HG03196 (cell line): ENCODE measurements around the gene FGF5.
"Not testable (repeated sequence)": the region's sequence is repeated elsewhere in the genome, so short reads cannot be mapped to it uniquely, and the experiment has no call there.

ENCODE experiments used
- ATAC-seq: cut with Tn5 transposase; IDR thresholded peaks from one replicate; pipeline ENCODE4 v1.9.1; 2021; ENCODE audit not compliant: unreplicated experiment

FGF5 gene

DNA sequence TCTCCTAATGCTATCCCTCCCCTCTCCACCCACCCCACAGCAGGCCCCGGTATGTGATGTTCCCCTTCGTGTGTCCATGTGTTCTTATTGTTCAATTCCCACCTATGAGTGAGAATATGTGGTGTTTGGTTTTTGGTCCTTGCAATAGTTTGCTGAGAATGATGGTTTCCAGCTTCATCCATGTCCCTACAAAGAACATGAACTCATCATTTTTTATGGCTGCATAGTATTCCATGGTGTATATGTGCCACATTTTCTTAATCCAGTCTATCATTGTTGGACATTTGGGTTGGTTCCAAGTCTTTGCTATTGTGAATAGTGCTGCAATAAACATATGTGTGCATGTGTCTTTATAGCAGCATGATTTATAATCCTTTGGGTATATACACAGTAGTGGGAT lies 24.2 kb downstream of the FGF5 start:
- ATAC-seq = not testable (repeated sequence)

DNA sequence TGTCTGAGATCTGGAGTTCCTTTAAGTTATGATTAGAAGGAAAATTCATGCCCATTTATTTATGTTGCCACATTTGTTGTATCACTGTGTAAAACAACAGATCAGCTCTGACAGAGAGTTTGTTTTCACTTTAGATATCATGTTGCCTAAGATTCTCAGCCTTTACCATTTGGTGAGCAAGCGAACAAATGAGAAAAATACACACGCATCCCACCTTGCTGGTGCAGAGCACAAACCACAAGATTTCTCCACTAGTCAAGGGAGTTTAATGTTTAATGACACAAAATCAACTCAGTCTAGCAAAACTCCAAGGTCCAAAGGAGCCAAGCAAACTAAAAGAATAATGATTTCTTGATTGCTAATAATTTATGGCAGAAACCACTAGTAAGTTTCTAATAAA lies 27.7 kb downstream of the FGF5 start:
- ATAC-seq = no peak

DNA sequence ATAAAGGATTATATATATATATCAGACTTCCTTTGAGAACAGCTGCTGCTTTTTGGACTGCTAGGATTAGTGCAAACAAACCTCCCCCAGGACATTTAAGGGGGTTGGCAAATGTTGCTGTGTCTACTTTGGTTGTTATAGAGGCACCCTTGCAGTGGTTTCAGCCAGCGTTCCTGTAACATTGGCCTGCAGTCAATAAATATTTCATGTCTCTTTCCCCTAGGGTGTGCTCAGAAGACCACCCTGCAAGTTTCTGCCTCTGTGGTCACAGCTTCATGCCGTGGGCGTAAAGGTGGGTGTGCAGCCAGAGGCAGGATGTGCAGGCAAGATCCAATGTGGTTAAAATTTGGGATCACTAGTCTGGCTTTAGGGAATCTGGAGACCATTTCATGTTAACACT lies 28.9 kb downstream of the FGF5 start:
- ATAC-seq = no peak

DNA sequence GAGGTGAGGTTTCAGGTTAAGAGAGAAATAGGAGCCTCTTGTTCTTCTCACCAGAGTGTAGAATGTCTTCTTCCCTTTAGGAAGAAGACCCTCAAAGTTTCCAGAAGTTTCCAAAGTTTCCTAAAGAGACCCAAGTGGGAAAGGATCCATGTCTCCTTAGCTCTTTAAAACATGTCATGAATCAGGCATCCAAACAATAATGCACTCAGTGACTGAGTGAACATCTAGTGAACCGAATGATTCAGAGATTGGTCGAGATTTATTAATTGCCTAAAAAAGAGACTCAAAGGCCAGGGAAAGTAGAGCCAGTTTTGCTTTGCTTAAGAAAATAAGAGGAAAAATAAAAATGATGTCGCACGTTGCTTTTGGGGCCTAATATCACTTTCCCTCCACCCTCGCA lies 29.4 kb downstream of the FGF5 start:
- ATAC-seq = no peak

DNA sequence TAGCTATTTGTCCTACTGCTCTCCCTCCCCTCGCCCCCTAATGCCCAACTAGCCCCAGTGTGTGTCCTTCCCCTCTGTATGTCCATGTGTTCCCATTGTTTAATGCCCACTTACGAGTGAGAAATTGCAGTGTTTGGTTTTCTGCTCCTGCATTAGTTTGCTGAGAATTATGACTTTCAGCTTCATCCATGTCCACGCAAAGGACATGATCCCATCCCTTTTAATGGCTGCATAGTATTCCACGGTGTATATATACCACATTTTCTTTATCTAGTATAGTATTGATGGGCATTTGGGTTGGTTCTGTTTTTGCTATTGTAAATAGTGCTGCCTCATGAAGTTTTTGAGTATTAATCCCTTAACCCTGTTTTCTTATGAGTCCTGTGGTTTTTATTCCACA lies 35.4 kb downstream of the FGF5 start:
- no peak for ATAC-seq

DNA sequence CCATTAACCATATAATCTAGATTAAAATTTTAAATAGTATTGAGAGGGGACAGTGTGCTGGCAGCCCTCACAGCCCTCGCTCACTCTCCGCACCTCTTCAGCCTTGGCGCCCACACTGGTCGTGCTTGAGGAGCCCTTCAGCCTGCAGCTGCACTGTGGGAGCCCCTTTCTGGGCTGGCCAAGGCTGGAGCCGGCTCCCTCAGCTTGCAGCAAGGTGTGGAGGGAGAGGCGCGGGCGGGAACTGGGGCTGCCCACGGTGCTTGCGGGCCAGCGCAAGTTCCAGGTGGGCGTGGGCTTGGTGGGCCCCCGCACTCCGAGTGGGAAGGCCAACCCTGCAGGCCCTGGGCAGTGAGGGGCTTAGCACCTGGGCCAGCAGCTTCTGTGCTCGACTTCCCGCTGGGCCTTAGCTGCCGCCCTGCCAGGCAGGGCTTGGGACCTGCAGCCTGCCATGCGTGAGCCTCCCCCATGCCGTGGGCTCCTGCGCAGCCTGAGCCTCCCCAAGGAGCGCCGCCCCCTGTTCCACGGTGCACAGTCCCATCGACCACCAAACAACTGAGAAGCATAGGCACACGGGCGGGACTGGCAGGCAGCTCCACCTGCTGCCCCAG lies 36.3 kb downstream of the FGF5 start:
- no peak for ATAC-seq

DNA sequence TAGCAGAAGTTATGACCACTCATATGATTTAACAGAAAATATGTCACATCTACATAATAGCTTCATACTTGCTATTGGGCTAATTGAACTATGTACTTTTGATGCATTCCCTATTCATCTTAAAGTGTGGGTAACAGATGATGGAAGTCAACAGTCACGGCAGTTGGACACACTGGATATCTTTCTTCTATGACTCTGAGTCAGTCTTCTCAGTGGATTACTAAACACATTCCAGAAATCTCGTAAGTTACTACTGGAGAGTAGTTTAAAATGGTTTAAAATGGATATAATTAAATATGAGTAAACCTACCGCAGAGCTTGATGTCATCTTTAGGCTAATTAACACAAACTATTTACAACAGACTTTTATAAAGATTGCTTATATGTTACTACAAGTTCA lies 39.0 kb downstream of the FGF5 start:
- no peak for ATAC-seq

DNA sequence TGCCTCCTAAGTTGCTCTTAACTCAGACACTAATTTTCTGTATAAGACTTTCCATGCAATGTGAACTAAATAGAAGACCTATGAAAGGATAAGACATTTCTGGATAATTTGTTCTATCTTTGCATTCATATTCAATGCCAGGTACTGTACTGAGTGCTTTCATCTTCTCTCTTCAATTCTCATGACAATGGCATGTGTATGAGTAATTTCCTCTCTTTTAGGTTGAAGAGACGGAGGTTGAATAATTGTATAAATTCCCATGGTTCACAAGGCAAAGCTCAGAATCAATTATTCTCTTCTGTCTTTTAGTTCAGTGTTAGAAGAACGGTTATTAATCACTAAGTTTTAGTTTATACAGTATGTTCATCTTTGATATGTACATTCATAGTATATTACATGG lies 39.8 kb downstream of the FGF5 start:
- no peak for ATAC-seq

DNA sequence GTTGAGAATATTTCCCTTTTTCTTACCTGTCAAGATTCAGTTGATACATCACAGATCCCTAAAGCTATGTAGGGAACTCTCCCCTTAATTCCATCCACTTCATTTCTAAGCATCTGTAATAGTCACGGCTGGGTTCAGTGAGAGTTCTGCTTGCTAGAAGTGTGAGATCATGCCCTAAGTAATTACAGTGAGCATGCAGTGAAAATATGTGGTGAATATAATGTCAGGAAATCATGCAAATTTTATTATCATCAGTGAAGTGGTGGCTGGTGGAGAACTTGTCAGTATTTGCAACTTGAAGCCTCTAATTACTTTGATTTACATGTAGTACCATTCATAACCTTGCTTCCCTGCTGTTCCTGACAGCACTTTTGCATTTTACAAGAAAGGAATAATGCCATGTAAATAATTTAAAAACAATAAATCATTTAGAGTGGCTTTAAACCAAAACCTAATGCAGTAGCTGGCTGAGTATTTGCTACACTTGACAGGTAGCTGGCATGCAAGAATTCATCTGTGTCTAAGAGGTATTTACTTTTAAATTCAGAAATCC lies 40.8 kb downstream of the FGF5 start:
- no peak for ATAC-seq

DNA sequence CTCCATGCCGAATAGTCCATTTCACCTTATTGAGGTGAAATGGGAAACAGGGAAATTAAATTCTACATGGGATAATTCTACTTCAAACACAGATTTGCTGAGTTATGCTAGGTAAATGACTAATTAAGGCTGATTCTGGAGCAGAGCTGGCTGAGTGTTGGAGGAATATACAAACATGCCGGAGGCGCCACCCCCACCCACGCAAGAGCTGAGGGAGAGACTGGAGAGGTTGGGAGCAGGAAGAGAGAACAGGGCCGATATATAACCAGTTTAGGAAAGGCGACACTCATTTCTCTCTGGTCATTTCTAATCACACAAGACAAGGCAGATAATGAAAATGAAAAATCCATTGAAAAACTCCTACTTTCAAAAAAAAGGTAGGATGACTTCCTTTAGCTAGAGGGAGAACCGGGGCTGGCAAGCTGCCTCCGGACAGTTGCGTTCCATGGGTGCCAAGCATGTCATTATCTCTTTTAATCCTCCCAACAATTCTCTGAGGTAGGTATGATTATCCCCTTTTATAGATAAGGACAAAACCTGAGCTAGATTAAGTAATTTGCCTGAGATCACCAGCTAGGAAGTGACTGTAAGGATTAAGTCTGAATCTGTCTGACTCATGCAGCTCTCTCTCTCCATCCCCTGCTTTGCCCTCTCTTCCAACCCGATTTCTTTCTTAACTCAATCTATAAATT lies 41.5 kb downstream of the FGF5 start:
- no peak for ATAC-seq

DNA sequence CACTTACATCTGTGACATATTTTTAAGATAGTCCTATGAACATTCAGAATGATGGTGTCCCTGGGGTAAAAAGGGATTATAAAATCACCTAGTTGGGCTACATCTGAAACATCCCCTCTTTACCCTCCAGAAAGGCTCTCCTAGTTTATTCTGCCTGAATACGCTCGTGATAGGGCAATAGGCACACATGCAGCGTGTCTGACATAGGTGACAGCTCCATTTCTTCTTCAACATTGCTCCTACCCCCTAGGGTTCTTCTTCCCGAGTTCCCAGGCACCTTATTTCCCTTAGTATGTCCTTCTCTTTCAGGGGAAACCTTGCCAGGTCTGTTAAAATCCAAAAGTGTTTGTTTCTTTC lies 42.0 kb downstream of the FGF5 start:
- no peak for ATAC-seq

DNA sequence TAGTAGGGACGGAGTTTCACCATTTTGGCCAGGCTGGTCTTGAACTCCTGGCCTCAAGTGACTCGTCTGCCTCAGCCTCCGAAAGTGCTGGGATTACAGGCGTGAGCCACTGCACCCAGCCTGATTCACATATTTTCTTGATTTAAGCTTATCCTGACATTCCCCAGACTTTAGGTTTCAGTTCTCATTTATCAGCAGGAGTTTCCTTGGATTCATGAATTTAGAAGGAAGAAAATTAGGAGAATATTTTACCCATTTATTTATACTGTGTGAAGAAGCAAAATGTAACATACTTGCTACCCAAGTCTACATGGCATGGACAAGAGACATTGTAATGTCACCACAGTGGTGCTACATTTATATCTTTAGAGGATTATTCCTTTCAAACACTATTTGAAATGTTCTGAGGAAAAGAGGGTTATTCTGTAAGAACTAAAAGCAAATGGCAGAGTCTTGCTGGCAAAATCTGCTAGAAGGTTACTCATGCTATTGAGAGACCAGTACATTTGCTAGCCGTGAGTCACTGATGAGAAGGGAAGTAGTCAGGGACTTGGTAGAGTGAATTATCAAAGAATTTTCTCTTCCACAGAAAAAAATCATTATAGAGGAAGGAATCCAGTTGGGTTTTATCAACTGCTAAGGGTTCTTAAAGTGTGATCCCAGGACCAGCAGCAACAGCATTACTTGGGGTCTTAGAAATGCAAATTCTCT lies 43.0 kb downstream of the FGF5 start:
- ATAC-seq = no peak

DNA sequence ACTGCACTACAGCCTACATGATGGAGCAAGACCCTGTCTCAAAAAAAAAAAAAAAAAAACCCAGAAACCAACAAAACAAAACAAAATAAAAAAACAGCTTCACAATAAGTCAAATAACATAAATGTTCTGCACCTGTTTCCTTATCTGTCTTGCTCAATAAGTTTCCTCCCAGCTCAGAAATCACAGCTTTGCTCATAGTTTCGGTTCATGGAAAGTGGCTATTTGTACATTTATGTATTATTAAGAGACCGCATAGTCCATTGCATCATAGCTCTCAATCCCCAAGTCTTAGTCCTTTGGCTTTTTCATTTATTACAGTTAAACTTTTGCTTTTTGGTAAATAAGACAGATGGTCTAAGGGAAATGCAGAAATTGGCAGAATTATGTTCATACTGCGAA lies 44.7 kb downstream of the FGF5 start:
- ATAC-seq = no peak

DNA sequence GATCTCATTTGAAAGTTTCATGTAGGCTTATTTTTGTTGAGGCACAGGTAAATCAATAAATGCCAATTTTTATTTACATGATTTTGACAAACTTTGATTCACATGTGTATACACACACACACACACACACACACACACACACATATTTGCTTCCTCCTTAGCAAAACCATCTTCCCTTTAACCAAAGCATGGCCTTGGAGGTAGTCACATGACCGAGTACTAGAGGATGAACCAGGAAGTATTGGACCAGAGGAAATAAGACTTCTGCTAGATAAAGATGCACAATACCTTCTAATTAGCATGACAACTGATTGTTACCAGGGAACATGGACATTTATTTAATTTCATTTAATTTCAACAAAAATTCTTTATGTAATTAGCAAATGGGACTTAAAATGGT lies 45.7 kb downstream of the FGF5 start:
- no peak for ATAC-seq

DNA sequence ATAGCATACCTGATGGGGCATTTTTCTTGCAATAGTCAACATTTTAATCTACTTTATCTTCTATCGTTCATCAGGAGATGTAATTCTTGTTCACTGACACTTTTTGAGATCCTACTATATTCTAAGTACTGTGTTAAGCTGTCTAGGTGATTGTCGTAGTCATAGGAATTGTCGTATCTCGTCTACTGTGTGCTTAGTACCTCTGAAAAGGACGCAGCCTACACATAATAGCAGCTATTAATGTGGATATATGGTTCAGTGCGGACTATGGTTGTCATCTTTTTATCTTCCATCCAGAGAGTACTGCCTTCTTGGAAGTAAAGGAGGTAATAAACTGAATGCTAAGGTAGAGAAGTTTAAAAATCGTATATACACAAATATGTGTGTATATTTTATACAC lies 47.2 kb downstream of the FGF5 start:
- no peak for ATAC-seq

DNA sequence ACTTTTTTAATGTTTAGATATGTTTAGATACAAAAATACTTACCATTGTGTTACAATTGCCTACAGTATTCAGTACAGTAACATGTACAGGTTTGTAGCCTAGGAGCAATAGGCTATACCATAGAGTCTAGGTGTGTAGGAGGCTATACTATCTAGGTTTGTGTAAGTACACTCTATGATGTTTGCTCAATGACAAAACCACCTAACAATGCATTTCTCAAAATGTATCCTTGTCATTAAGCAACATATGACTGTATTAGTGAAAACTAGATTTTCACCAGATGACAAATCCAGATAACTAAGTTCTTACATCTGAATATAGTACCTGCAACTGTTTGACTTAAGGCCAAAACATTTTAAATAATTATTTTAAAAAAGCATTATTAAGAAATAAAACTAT lies 49.4 kb downstream of the FGF5 start:
- ATAC-seq = not testable (repeated sequence)

DNA sequence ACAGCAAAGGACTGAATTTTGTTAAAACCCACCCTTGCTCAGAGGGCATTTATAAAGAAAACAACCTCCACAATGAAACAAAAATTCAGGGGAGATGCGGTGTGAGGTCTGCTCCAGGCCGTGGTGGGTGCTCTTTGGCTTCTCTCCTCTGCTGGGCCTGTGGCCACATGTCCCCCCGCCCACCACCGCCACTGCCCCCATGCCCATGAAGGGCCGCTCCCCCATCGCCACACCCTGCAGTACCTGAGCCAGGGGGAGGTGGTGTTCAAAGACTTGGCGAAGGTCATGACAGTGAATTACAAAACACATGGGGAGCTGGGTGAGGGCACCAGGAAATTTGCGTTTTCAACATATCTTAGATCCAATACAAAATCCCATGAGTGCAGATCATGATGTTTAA lies 54.9 kb downstream of the FGF5 start:
- ATAC-seq = no peak

DNA sequence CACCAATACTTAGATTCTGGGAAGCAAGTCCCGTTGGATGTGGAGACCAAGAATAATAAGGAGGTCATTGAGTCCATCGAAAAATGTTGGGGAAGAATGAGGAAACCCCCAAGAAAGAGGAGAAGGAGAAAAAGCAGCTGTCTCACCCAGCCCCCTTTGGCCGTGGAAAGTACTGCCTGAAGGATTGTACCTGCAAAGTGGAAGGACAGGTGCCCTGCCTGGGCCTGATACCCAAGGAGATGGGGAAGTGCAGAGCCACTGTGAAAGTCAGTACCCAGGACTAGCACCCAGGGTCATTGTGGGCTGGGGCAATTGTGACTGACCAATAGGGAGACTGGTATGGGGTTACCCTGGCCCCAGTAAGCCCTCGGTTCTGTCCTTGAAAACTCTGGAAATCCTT lies 55.3 kb downstream of the FGF5 start:
- no peak for ATAC-seq

DNA sequence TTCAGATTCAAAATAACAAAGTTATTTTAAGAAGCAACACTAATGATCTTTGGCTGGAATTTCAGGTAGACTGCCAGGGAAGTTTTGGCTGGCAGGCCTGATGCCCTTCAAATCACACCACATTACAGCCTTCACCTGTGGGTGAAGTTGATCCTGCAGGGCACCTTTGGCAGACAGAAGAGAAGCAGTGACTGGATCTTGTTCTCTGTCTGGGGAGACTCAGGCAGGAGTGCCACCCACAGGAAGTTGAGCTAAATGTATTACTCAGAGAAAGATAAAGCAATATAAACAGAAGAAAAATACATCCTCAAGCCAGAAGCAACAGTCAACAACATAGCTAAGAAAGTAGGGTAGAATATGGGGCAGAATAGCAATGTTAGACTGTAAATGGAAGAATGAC lies 56.3 kb downstream of the FGF5 start:
- no peak for ATAC-seq

DNA sequence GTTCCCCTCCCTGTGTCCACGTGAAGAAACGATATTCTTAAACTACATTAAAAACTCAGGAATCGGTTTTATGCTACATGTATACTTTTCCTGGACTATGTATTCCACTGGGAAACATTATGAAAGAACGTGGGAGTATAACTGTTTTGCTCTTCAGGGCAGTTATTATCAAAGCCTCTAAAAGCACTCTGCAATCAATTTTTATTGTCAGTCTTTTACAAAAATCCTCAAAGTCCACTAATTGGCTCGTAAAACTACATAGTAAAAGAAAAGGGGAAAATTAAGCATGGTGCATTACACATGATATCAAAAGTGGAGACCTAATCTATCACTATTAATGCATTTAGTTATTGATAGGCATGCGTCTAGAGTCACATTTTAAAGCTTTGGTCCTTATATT lies 57.7 kb downstream of the FGF5 start:
- no peak for ATAC-seq

DNA sequence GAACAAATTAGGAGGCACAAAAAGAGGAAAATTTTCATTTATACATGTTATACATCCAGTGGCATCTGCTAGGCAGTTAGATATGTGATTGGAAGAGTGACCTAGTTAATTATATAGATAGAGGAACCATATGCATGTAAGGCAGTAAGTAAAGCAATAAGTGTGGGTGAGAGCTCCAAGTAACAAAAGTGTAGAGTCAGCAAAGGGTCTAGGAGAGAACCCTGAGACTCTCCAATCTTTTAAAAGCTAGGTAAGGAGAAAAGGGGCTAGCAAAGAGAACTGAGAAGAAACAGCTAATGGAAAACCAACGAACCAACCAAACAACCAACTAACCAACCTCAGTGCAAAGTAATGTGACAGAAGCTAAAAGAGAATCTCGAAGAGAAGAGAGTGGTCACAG lies 65.2 kb downstream of the FGF5 start:
- no peak for ATAC-seq

DNA sequence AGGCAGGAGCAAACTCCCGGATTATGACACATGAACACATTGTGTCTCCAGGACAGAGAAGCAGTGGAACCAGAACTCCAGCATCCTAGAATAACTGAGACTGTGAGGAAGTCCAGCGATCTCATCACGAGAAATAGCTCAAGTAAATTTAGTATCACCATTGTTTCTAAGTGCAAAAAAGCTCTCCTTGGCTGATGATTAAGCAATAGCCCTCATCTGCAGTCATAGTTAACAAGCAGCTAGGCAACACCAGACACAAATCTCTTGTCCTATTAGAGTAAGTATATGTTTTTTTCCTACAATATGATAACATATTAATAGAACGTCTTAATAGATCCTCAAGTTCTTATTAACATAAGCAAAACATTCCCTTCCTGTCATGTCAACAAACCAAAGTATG lies 66.7 kb downstream of the FGF5 start:
- ATAC-seq = no peak
